Tibial nerve (tissue), 4 donors: Measurements from ENCODE around the gene HMOX1.

Experiments
- EP300 ChIP-seq, 2 donors: sonication (generic); formaldehyde crosslinking; IDR thresholded peaks; one replicate each; pipeline ENCODE4 v1.6.1; 2017; ENCODE audit warnings: antibody characterized with exemption in 2 of 2, mild to moderate bottlenecking in 1 of 2
- POLR2A ChIP-seq, 2 donors: fragments of 450-650 bp; IDR thresholded peaks; one replicate each; pipeline ENCODE4 v1.6.1; 2017; ENCODE audit warnings: antibody characterized with exemption in 2 of 2, mild to moderate bottlenecking in 2 of 2, moderate library complexity in 2 of 2
- TF ChIP-seq, protein P1 (sequence below), 5 experiments: fragments of 200-600 bp in 3 of 5; fragments of 450-650 bp in 2 of 5; sonication (generic) in 3 of 5; IDR thresholded peaks; one replicate each; pipeline ENCODE4 v1.5.1; 2016 to 2019; ENCODE audit warnings: antibody characterized with exemption in 5 of 5, mild to moderate bottlenecking in 3 of 5, moderate library complexity in 2 of 5

DNA sequence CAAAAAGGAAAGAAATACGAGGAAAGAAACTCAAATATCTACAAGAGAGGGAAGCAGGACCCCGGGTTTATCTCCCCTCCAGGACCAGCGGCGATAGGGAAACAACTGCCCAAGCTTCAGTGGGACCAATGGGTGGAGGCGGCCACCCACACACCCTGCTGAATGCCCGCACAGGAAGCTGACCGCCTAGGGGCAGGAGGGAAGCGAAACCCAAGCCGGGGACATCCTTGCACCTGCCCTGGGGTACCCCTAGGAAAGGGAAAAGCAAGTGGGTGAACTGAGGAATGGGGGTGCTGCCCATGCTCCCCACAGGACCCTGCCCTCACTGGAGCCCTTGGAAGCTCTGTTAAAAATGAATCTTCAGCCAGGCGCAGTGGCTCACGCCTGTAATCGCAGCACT, 27.6 kb upstream of the HMOX1 start:
- TF ChIP-seq, protein P1, sequence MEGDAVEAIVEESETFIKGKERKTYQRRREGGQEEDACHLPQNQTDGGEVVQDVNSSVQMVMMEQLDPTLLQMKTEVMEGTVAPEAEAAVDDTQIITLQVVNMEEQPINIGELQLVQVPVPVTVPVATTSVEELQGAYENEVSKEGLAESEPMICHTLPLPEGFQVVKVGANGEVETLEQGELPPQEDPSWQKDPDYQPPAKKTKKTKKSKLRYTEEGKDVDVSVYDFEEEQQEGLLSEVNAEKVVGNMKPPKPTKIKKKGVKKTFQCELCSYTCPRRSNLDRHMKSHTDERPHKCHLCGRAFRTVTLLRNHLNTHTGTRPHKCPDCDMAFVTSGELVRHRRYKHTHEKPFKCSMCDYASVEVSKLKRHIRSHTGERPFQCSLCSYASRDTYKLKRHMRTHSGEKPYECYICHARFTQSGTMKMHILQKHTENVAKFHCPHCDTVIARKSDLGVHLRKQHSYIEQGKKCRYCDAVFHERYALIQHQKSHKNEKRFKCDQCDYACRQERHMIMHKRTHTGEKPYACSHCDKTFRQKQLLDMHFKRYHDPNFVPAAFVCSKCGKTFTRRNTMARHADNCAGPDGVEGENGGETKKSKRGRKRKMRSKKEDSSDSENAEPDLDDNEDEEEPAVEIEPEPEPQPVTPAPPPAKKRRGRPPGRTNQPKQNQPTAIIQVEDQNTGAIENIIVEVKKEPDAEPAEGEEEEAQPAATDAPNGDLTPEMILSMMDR (IDR thresholded peaks at IDR 0.05): no peak
- TF ChIP-seq POLR2A (IDR thresholded peaks at IDR 0.05): no peak
- TF ChIP-seq EP300 (IDR thresholded peaks at IDR 0.05): no peak
